H1 (cell line): ENCODE data around the gene PPP4R3A. TPM values are rescaled to one million over a fixed set of nuclear protein-coding genes. Genes with fewer than 3 reads are reported as not detected.

ENCODE experiments used
- CTCF ChIA-PET: fragments of 300-600 bp; sonication (Branson Sonifier 250); formaldehyde crosslinking; loops from one replicate; lab custom pipeline; 2021; ENCODE audit not compliant: partially characterized antibody; lab: Charles Lee
- POLR2A ChIA-PET: fragments of 300-600 bp; sonication (Branson Sonifier 250); formaldehyde crosslinking; loops from one replicate; lab custom pipeline; 2021; ENCODE audit warnings: inconsistent platforms; ENCODE audit not compliant: partially characterized antibody; lab: Charles Lee
- DNase-seq, 2 experiments: peaks; one replicate each; pipeline versions ENCODE4 v3.0.0 to v3.0.0-alpha.2; 2010 to 2022; ENCODE audit warnings: low spot score in 2 of 2, low read depth in 1 of 2, mixed read lengths in 1 of 2
- FAIRE-seq: peaks from 2 replicates; lab custom pipeline; 2011; peaks lifted over from hg19 to GRCh38; lab: Jason Lieb, UNC
- H2AFZ ChIP-seq: 2 replicates; pipeline ENCODE4 v1.8.1; 2012; ENCODE audit warnings: low read length, inconsistent platforms
- H2AK5ac ChIP-seq: 2 replicates; pipeline ENCODE4 v1.6.1; 2013; ENCODE audit warnings: low read depth, low read length
- H2BK120ac ChIP-seq: replicated peaks from 2 replicates; pipeline ENCODE3; 2013; ENCODE audit warnings: low read depth, low read length, inconsistent platforms
- H2BK12ac ChIP-seq: 2 replicates; pipeline ENCODE4 v1.6.1; 2013; ENCODE audit warnings: low read depth, low read length
- H2BK15ac ChIP-seq: 2 replicates; pipeline ENCODE4 v1.6.1; 2013; ENCODE audit warnings: low read length
- H2BK20ac ChIP-seq: 2 replicates; pipeline ENCODE4 v1.6.1; 2013; ENCODE audit warnings: low read length
- H2BK5ac ChIP-seq: 2 replicates; pipeline ENCODE4 v1.6.1; 2013; ENCODE audit warnings: low read depth, low read length
- H3K14ac ChIP-seq: 2 replicates; pipeline ENCODE4 v1.6.1; 2013; ENCODE audit warnings: inconsistent platforms; ENCODE audit not compliant: insufficient read length
- H3K18ac ChIP-seq: 2 replicates; pipeline ENCODE4 v1.6.1; 2013; ENCODE audit warnings: low read length; ENCODE audit errors: extremely low read depth
- H3K23ac ChIP-seq: 2 replicates; pipeline ENCODE4 v1.6.1; 2013; ENCODE audit warnings: inconsistent platforms; ENCODE audit not compliant: insufficient read length
- H3K23me2 ChIP-seq: 2 replicates; pipeline ENCODE4 v1.6.1; 2013; ENCODE audit warnings: low read depth, low read length
- H3K27ac ChIP-seq: 2 replicates; pipeline ENCODE4 v1.6.1; 2011; ENCODE audit warnings: low read depth, low read length, inconsistent platforms
- H3K27me3 ChIP-seq, 4 experiments: replicated peaks in 1 of 4; 1 replicate in 1 of 4; 2 replicates in 3 of 4; pipeline versions ENCODE4 v1.6.1 to v1.8.1; 2011 to 2013; ENCODE audit warnings: low read length in 3 of 4, mild to moderate bottlenecking in 3 of 4, inconsistent platforms in 2 of 4, mixed read lengths in 2 of 4, moderate library complexity in 1 of 4; ENCODE audit not compliant: control insufficient read depth in 3 of 4, insufficient read depth in 3 of 4; ENCODE audit errors: extremely low read depth in 1 of 4
- H3K36me3 ChIP-seq, 4 experiments: 2 replicates each; pipeline versions ENCODE4 v1.6.1 to v1.8.1; 2011 to 2013; ENCODE audit warnings: mild to moderate bottlenecking in 4 of 4, low read length in 3 of 4, moderate library complexity in 2 of 4, control low read depth in 1 of 4, inconsistent platforms in 1 of 4; ENCODE audit not compliant: insufficient read depth in 4 of 4, control insufficient read depth in 2 of 4
- H3K4ac ChIP-seq: replicated peaks from 2 replicates; pipeline ENCODE3; 2013; ENCODE audit warnings: low read length, low read depth, mixed read lengths, inconsistent platforms; ENCODE audit not compliant: insufficient read length
- H3K4me1 ChIP-seq, 4 experiments: replicated peaks in 1 of 4; 1 replicate in 1 of 4; 2 replicates in 3 of 4; pipeline versions ENCODE4 v1.6.1 to v1.8.1; 2011 to 2013; ENCODE audit warnings: low read length in 3 of 4, inconsistent platforms in 2 of 4, mixed read lengths in 1 of 4; ENCODE audit not compliant: insufficient read depth in 4 of 4, control insufficient read depth in 3 of 4
- H3K4me2 ChIP-seq, 2 experiments: 2 replicates each; pipeline versions ENCODE4 v1.6.1 to v1.8.1; 2011 to 2013; ENCODE audit warnings: low read depth in 2 of 2, low read length in 2 of 2, control low read depth in 1 of 2, inconsistent platforms in 1 of 2, mild to moderate bottlenecking in 1 of 2; ENCODE audit not compliant: insufficient read depth in 1 of 2
- H3K4me3 ChIP-seq, 4 experiments: fragments of 200-600, 300-600 bp in 1 of 4; sonication (generic), shearing (Covaris generic), sonication (Bioruptor Twin) in 1 of 4; 2 replicates each; pipeline versions ENCODE4 v1.5.1 to v1.8.1; 2011 to 2016; ENCODE audit warnings: low read length in 4 of 4, low read depth in 3 of 4, control low read depth in 2 of 4, inconsistent platforms in 2 of 4, mild to moderate bottlenecking in 2 of 4, mixed read lengths in 1 of 4, moderate library complexity in 1 of 4; ENCODE audit not compliant: insufficient read depth in 2 of 4; ENCODE audit errors: extremely low read depth in 1 of 4
- H3K56ac ChIP-seq: replicated peaks from 2 replicates; pipeline ENCODE3; 2013; ENCODE audit warnings: low read depth, mild to moderate bottlenecking, mixed read lengths, low read length, inconsistent platforms; ENCODE audit not compliant: insufficient read length
- H3K79me1 ChIP-seq: 2 replicates; pipeline ENCODE4 v1.6.1; 2013; ENCODE audit warnings: low read depth, low read length, control low read depth
- H3K79me2 ChIP-seq, 2 experiments: 2 replicates each; pipeline versions ENCODE4 v1.6.1 to v1.8.1; 2012 to 2013; ENCODE audit warnings: low read length in 2 of 2, mild to moderate bottlenecking in 2 of 2, inconsistent platforms in 1 of 2; ENCODE audit not compliant: insufficient read depth in 2 of 2, control insufficient read depth in 1 of 2
- H3K9ac ChIP-seq, 4 experiments: replicated peaks in 1 of 4; 1 replicate in 1 of 4; 2 replicates in 3 of 4; pipeline versions ENCODE4 v1.6.1 to v1.8.1; 2011 to 2013; ENCODE audit warnings: low read depth in 3 of 4, low read length in 3 of 4, control low read depth in 2 of 4, mild to moderate bottlenecking in 2 of 4, moderate library complexity in 2 of 4, inconsistent platforms in 1 of 4; ENCODE audit errors: extremely low read depth in 1 of 4
- H3K9me3 ChIP-seq, 2 experiments: 2 replicates each; pipeline versions ENCODE4 v1.6.1 to v1.8.1; 2012 to 2013; ENCODE audit warnings: mild to moderate bottlenecking in 2 of 2, moderate library complexity in 2 of 2, control low read depth in 1 of 2, inconsistent platforms in 1 of 2, low read depth in 1 of 2, low read length in 1 of 2, mixed read lengths in 1 of 2; ENCODE audit not compliant: insufficient read depth in 2 of 2
- H4K20me1 ChIP-seq, 2 experiments: replicated peaks in 1 of 2; 2 replicates each; pipeline versions ENCODE3 to v1.8.1; 2011 to 2013; ENCODE audit warnings: inconsistent platforms in 2 of 2, low read length in 2 of 2, mild to moderate bottlenecking in 1 of 2; ENCODE audit not compliant: insufficient read depth in 2 of 2, control insufficient read depth in 1 of 2
- H4K5ac ChIP-seq: 2 replicates; pipeline ENCODE4 v1.6.1; 2013; ENCODE audit warnings: low read length, low read depth, mixed read lengths, inconsistent platforms; ENCODE audit not compliant: insufficient read length
- H4K8ac ChIP-seq: 2 replicates; pipeline ENCODE4 v1.8.0; 2013; ENCODE audit warnings: mild to moderate bottlenecking, moderate library complexity, low read length, inconsistent platforms; ENCODE audit not compliant: insufficient read depth; ENCODE audit errors: extremely low read depth
- H4K91ac ChIP-seq: replicated peaks from 2 replicates; pipeline ENCODE3; 2013; ENCODE audit warnings: low read length, mixed read lengths, inconsistent platforms; ENCODE audit not compliant: insufficient read length
- HDAC6 ChIP-seq: IDR thresholded peaks from one replicate; pipeline ENCODE4 v1.7.1; 2012; ENCODE audit warnings: low read depth, mild to moderate bottlenecking, inconsistent platforms, low read length, moderate library complexity
- KDM5A ChIP-seq: fragments of 200-600 bp; IDR thresholded peaks from 2 replicates; pipeline ENCODE4 v1.7.1; 2012; ENCODE audit warnings: mild to moderate bottlenecking, low read length, inconsistent platforms, mixed read lengths
- NANOG ChIP-seq: IDR thresholded peaks from 2 replicates; pipeline ENCODE4 v1.6.1; 2011; ENCODE audit warnings: low read length, low read depth, mild to moderate bottlenecking, inconsistent platforms; ENCODE audit not compliant: insufficient read depth, poor library complexity, severe bottlenecking
- ZNF274 ChIP-seq: IDR thresholded peaks from 2 replicates; pipeline ENCODE4 v1.7.0; 2012; ENCODE audit warnings: low read length, borderline replicate concordance; ENCODE audit errors: extremely low read depth
- WGBS, 2 experiments: shearing (Covaris generic) in 1 of 2; methylation state at CpG; one replicate each; pipeline versions ENCODE4 v1.1.6 to v1.1.7; 2013 to 2015; ENCODE audit warnings: low lambda C conversion rate in 2 of 2, mixed read lengths in 2 of 2, inconsistent platforms in 1 of 2, low coverage in 1 of 2, missing lambda C conversion rate in 1 of 2; ENCODE audit not compliant: insufficient replicate concordance in 2 of 2, insufficient coverage in 1 of 2, insufficient read length in 1 of 2; ENCODE audit errors: extremely low coverage in 1 of 2, missing lambda C conversion rate in 1 of 2; 5-methylcytosine and 5-hydroxymethylcytosine counted together
- polyA plus RNA-seq, 7 experiments: library from polyadenylated mRNA; depleted of rRNA in 3 of 7; stranded (reverse) in 5 of 7; unstranded in 2 of 7; fragments of >200 nt in 5 of 7; fragments of 200-250 nt in 2 of 7; gene quantifications; 1 replicate in 5 of 7; 2 replicates in 1 of 7; 4 replicates in 1 of 7; pipeline versions ENCODE4 v1.2.1 to v1.2.3, GENCODE V29; 2011 to 2013; ENCODE audit warnings: missing spikeins in 2 of 7, mixed read lengths in 2 of 7
- total RNA-seq: library from RNA; stranded (reverse); fragmentation: NEBNext Ultra II Directional; extraction: Animal tissue kit (Norgen Biotek cat#: 25700); gene quantifications from 2 replicates; pipeline ENCODE4 v1.2.1, GENCODE V29; 2021

PPP4R3A gene
- total and polyA plus RNA-seq, 2 of the 8 experiments (the other 6 are each of a cell fraction or from before 2014, with no cell fraction given), result 31.7 to 122 TPM

GRCh38 chr14:91473046-91473445 lies 37.1 kb downstream of the PPP4R3A start:
- TF ChIP-seq NANOG, result no peak
- TF ChIP-seq HDAC6, result no peak
- TF ChIP-seq KDM5A, result no peak
- no peak for TF ChIP-seq ZNF274
- TF ChIP-seq, all 59 proteins: peak for 0
- Histone ChIP-seq H3K27me3 (no peaks in the 10 kb centered on the region), H3K23me2 (no peaks in the 10 kb centered on the region), H4K8ac (no peak overlapping the region), H2BK15ac (no peak overlapping the region), H2BK20ac (no peak overlapping the region), H2BK5ac (no peak overlapping the region), H3K4me2 (no peak overlapping the region), H3K27ac (no peak overlapping the region), H4K5ac (no peak overlapping the region), H3K9me3 (no peaks in the 10 kb centered on the region), H3K23ac (no peak overlapping the region), H2AFZ (no peak overlapping the region), H2AK5ac (no peak overlapping the region), H3K18ac (no peak overlapping the region), H3K14ac (no peak overlapping the region), H3K56ac (no peak overlapping the region), H2BK12ac (no peak overlapping the region), H3K79me1 (peaks cover 3% of the 10 kb centered on the region; the same call in 1 of the 2 replicates), H3K4ac (no peak overlapping the region), H4K20me1 (peaks cover 0 to 9% of the 10 kb centered on the region in 2 experiments), H3K36me3 (peaks cover 22 to 95% (median 63%) of the 10 kb centered on the region in 4 experiments), H3K4me3 (no peak overlapping the region), H3K4me1 (no peaks in the 10 kb centered on the region), H3K9ac (no peak overlapping the region), H3K79me2 (peaks cover 0 to 6% of the 10 kb centered on the region in 2 experiments; a peak in 1 of 4 replicates), H2BK120ac (no peak overlapping the region), H4K91ac (no peak overlapping the region)
- DNase-seq (no peak), FAIRE-seq (no peak)
- ChIA-PET CTCF (interaction anchor here (0.6 kb wide), 1 partner anchor 408 kb away, joined by 3 read pairs; no protein-coding TSS in a partner anchor), POLR2A (interaction anchor here (1.0 kb wide), 1 partner anchor 9 kb away, joined by 3 read pairs; no protein-coding TSS in a partner anchor)
- 92% methylated on average over 2 of the region's 2 CpGs; no CpG with 5 or more reads in 1 of the 2 experiments for WGBS, 2 experiments
